Articular chondrocyte of knee joint (primary cell): ENCODE results near the gene AR. TPM values are rescaled to one million over a fixed set of nuclear protein-coding genes. Genes with fewer than 3 reads are reported as not detected.

Experiments used
- total RNA-seq: library from RNA; depleted of rRNA; stranded (reverse); fragments of >200 nt; gene quantifications from 2 replicates; pipeline ENCODE4 v1.2.3, GENCODE V29; 2012

Gene AR, protein sequence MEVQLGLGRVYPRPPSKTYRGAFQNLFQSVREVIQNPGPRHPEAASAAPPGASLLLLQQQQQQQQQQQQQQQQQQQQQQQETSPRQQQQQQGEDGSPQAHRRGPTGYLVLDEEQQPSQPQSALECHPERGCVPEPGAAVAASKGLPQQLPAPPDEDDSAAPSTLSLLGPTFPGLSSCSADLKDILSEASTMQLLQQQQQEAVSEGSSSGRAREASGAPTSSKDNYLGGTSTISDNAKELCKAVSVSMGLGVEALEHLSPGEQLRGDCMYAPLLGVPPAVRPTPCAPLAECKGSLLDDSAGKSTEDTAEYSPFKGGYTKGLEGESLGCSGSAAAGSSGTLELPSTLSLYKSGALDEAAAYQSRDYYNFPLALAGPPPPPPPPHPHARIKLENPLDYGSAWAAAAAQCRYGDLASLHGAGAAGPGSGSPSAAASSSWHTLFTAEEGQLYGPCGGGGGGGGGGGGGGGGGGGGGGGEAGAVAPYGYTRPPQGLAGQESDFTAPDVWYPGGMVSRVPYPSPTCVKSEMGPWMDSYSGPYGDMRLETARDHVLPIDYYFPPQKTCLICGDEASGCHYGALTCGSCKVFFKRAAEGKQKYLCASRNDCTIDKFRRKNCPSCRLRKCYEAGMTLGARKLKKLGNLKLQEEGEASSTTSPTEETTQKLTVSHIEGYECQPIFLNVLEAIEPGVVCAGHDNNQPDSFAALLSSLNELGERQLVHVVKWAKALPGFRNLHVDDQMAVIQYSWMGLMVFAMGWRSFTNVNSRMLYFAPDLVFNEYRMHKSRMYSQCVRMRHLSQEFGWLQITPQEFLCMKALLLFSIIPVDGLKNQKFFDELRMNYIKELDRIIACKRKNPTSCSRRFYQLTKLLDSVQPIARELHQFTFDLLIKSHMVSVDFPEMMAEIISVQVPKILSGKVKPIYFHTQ
- total RNA-seq = 2.6 and 4.6 TPM in 2 replicates

DNA sequence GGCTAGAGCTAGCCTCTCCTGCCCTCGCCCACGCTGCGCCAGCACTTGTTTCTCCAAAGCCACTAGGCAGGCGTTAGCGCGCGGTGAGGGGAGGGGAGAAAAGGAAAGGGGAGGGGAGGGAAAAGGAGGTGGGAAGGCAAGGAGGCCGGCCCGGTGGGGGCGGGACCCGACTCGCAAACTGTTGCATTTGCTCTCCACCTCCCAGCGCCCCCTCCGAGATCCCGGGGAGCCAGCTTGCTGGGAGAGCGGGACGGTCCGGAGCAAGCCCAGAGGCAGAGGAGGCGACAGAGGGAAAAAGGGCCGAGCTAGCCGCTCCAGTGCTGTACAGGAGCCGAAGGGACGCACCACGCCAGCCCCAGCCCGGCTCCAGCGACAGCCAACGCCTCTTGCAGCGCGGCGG, at the start of gene AR:
Gene AR (plus strand): TSS at position 204 of the 400 bp plus-strand sequence. CDS start 1,126 bp downstream, outside the sequence.

